Adrenal gland (tissue), 5 donors: ENCODE data around the gene KLHL29.

Experiments
- CTCF ChIP-seq, 6 experiments: fragments of 450-650 bp in 4 of 6; fragments of 200-600 bp in 2 of 6; sonication (generic) in 1 of 6; IDR thresholded peaks; 1 replicate in 5 of 6; 2 replicates in 1 of 6; pipeline versions ENCODE4 v1.5.1 to v1.8.0; 2016 to 2021; ENCODE audit warnings: antibody characterized with exemption in 6 of 6, mild to moderate bottlenecking in 2 of 6, moderate library complexity in 1 of 6
- POLR2A ChIP-seq, 2 donors: fragments of 450-650 bp; IDR thresholded peaks; one replicate each; pipeline ENCODE4 v1.6.1; 2017; ENCODE audit warnings: antibody characterized with exemption in 2 of 2, mild to moderate bottlenecking in 2 of 2, moderate library complexity in 1 of 2
- donor health status: DM: no; HTN: no; CAD: no.

GRCh38 chr2:23604731-23605130 is 219.8 kb downstream of the KLHL29 start:
- TF ChIP-seq POLR2A (IDR thresholded peaks at IDR 0.05) (no peak), CTCF (IDR thresholded peaks at IDR 0.05) (no peak)
